Gastrocnemius medialis (tissue), 4 donors: Measurements from ENCODE around the gene SLC52A3. TPM values are rescaled to one million over a fixed set of nuclear protein-coding genes. Genes with fewer than 3 reads are reported as not detected.
"Not testable (repeated sequence)": the region's sequence is repeated elsewhere in the genome, so short reads cannot be mapped to it uniquely, and the experiment has no call there.

Experiments used
- ATAC-seq, 2 donors: fragments of 150-250 bp; one replicate each; pipeline ENCODE4 v1.9.1; 2016
- DNase-seq, 2 donors: peaks; one replicate each; pipeline ENCODE4 v3.0.0-alpha.2; 2019
- H3K27ac ChIP-seq, 4 donors: fragments of 200-600 bp; sonication (generic); 1 replicate in 1 of 4; 2 replicates in 3 of 4; pipeline ENCODE4 v1.5.1; 2016 to 2018; ENCODE audit warnings: mild to moderate bottlenecking in 2 of 4, moderate library complexity in 1 of 4
- H3K27me3 ChIP-seq, 3 donors: fragments of 200-600 bp; sonication (generic) in 2 of 3; 1 replicate in 1 of 3; 2 replicates in 2 of 3; pipeline versions ENCODE4 v1.5.1 to v1.6.0; 2016 to 2019; ENCODE audit warnings: mild to moderate bottlenecking in 1 of 3, moderate library complexity in 1 of 3
- H3K36me3 ChIP-seq, 2 donors: fragments of 200-600 bp; sonication (generic) in 1 of 2; one replicate each; pipeline ENCODE4 v1.5.1; 2017 to 2018
- H3K4me1 ChIP-seq, 2 donors: fragments of 200-600 bp; sonication (generic) in 1 of 2; one replicate each; pipeline ENCODE4 v1.5.1; 2016 to 2017; ENCODE audit warnings: mild to moderate bottlenecking in 2 of 2
- H3K4me3 ChIP-seq, 4 donors: fragments of 200-600 bp; sonication (generic) in 3 of 4; 1 replicate in 1 of 4; 2 replicates in 3 of 4; pipeline ENCODE4 v1.5.1; 2016 to 2019; ENCODE audit warnings: mild to moderate bottlenecking in 2 of 4
- H3K9me3 ChIP-seq, 3 donors: fragments of 200-600 bp; sonication (generic) in 2 of 3; 1 replicate in 1 of 3; 2 replicates in 2 of 3; pipeline ENCODE4 v1.5.1; 2016 to 2019
- CTCF ChIP-seq, 5 experiments: fragments of 450-650 bp in 3 of 5; fragments of 200-600 bp in 2 of 5; sonication (generic) in 2 of 5; IDR thresholded peaks in 4 of 5; conservative IDR thresholded peaks in 1 of 5; 1 replicate in 4 of 5; 2 replicates in 1 of 5; pipeline ENCODE4 v1.5.1; 2016 to 2019; ENCODE audit warnings: antibody characterized with exemption in 5 of 5, mild to moderate bottlenecking in 3 of 5, moderate library complexity in 3 of 5
- POLR2A ChIP-seq, 2 donors: fragments of 450-650 bp; IDR thresholded peaks; one replicate each; pipeline ENCODE4 v1.6.1; 2017; ENCODE audit warnings: antibody characterized with exemption in 2 of 2, mild to moderate bottlenecking in 2 of 2, moderate library complexity in 2 of 2
- in situ Hi-C, 4 donors: fragments of 200-750 bp; cut with MboI; loops; one replicate each; pipeline versions ENCODE4 v1.15.0 to v1.8.0; 2017; ENCODE audit warnings: low sequenced_read_pairs in 4 of 4
- intact Hi-C: fragments of 100-400 bp; cut with DNase I; formaldehyde crosslinking; loops from one replicate; pipeline ENCODE4 v1.15.1; 2023; ENCODE audit warnings: low total_unique reads
- total RNA-seq, 4 donors: library from RNA; depleted of rRNA; stranded (reverse); fragments of >200 nt; gene quantifications; one replicate each; pipeline versions ENCODE4 v1.1.0 to v1.2.3, GENCODE V29; 2016

The SLC52A3 gene
- 1 to 10 TPM in 2 of 4 donors, under 1 TPM in 2; 0.15 to 1.4 (median 0.79) TPM for total RNA-seq

GRCh38 chr20:768426-768978, at the start of gene SLC52A3:
Gene SLC52A3 (minus strand): TSS chr20:768500. CDS start chr20:765774, 2,726 bp downstream.
- in situ Hi-C loops = no loop called here
- H3K4me3 ChIP-seq = peak within 1 kb of the TSS in 3 of 4 donors; percentile 11 to 28 (median 19)

DNA sequence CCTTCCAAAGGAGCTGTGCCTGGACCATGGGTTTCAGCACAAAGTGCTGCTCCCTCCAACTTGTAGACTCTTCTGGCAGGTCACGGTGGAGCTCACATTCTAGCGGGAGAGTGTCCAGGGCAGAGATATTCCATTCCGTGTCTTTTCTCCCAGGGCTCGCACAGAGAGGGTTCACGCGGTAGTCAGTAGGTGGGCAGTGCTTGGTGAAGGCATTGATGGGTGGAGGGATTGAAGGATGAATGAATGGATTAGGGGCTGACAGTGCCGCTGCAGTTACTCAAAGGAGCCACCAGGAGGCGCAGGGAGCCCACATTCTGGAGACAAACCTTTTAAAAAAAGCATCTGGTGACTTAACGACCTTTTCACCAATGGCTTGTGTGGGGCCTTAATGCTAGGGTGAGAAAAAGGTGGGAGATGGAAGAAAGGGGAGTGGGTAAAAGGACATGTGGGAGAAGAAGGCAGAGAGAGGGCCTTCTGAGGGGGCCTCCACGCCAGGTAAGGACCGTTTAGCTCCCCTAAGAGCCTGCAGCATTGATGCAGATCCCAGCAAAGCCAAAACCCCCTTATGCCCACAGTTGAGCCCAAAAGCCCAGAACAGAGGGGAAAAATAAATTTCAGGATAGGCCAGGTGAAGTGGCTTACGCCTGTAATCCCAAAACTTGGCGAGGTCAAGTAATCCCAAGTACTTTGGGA, 47.8 kb upstream of the SLC52A3 start:
- no peak overlapping the region for H3K27ac ChIP-seq
- peaks cover 6% of the 10 kb centered on the region in 2 donors for H3K4me1 ChIP-seq
- no peak overlapping the region for H3K4me3 ChIP-seq
- intact Hi-C loops (loop anchor here (1.0 to 2.0 kb wide), 2 partner anchors 140 to 397 kb away; no protein-coding TSS in a partner anchor), in situ Hi-C loops (loop anchor here (5.0 to 25.0 kb wide), 5 partner anchors 141 to 399 kb away; partner anchors contain the start of genes C20orf202 (in 2 of the 4) and PSMF1 (in 1 of the 4))
- H3K36me3 ChIP-seq = no peaks in the 10 kb centered on the region
- DNase-seq (peak; percentile 27 to 34), ATAC-seq (peak; percentile 30 to 56)
- no peaks in the 10 kb centered on the region for H3K9me3 ChIP-seq
- no peaks in the 10 kb centered on the region for H3K27me3 ChIP-seq
- TF ChIP-seq CTCF (IDR thresholded peaks at IDR 0.05 in 4 of 5, conservative IDR thresholded peaks at IDR 0.05 in 1 of 5) = peak; percentile 95 to 98 (median 97)
- no peak for TF ChIP-seq POLR2A (IDR thresholded peaks at IDR 0.05)

More at GRCh38 chr20:768426-768978, at the start of gene SLC52A3:
- Histone ChIP-seq H3K4me1 (no peaks in the 10 kb centered on the region), H3K9me3 (no peaks in the 10 kb centered on the region), H3K27me3 (no peaks in the 10 kb centered on the region), H3K36me3 (no peaks in the 10 kb centered on the region), H3K27ac (peak within 1 kb of the TSS in 3 of 4 donors; percentile 31 to 52 (median 48))
- DNase-seq = no peak
- ATAC-seq = peak in 1 of 2 donors; percentile 39
- TF ChIP-seq POLR2A (IDR thresholded peaks at IDR 0.05) = no peak
- peak in 1 of 5 experiments; percentile 21 for TF ChIP-seq CTCF (IDR thresholded peaks at IDR 0.05 in 4 of 5, conservative IDR thresholded peaks at IDR 0.05 in 1 of 5)
- intact Hi-C loops = no loop called here

GRCh38 chr20:815226-815625, 46.9 kb upstream of the SLC52A3 start:
- TF ChIP-seq POLR2A (IDR thresholded peaks at IDR 0.05) = no peak
- TF ChIP-seq CTCF (IDR thresholded peaks at IDR 0.05 in 4 of 5, conservative IDR thresholded peaks at IDR 0.05 in 1 of 5) = no peak
- Histone ChIP-seq H3K4me1 (no peaks in the 10 kb centered on the region), H3K4me3 (no peak overlapping the region), H3K9me3 (no peaks in the 10 kb centered on the region), H3K27ac (no peak overlapping the region), H3K27me3 (peaks cover 0 to 3% (median 0%) of the 10 kb centered on the region in 3 donors), H3K36me3 (no peaks in the 10 kb centered on the region)
- no peak for DNase-seq
- no peak for ATAC-seq
- in situ Hi-C loops = loop anchor here (5.0 to 25.0 kb wide), 5 partner anchors 142 to 400 kb away; partner anchors contain the start of genes C20orf202 (in 2 of the 4) and PSMF1 (in 1 of the 4)
- intact Hi-C loops = no loop called here

DNA sequence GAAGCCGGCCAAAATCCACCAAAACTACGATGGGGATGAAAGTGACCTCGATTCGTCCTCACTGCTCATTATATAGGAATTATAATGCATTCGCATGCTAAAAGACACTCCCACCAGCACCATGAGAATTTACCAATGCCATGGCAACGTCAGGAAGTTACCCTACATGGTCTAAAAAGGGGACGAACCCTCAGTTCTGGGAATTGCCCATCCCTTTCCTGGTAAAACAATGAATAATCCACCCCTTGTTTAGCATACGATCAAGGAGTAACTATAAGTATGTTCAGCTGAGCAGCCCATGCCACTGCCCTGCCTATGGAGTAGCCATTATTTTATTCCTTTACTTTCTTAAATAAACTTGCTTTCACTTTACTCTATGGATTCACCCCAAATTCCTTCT, 45.1 kb upstream of the SLC52A3 start:
- intact Hi-C loops (no loop called here), in situ Hi-C loops (loop anchor here (5.0 to 25.0 kb wide), 5 partner anchors 139 to 401 kb away; partner anchors contain the start of genes C20orf202 (in 2 of the 4) and PSMF1 (in 1 of the 4))
- H3K4me1 ChIP-seq = no peaks in the 10 kb centered on the region
- no peaks in the 10 kb centered on the region for H3K9me3 ChIP-seq
- ATAC-seq (no peak), DNase-seq (no peak)
- peaks cover 0 to 3% (median 0%) of the 10 kb centered on the region in 3 donors for H3K27me3 ChIP-seq
- no peak for TF ChIP-seq POLR2A (IDR thresholded peaks at IDR 0.05)
- no peak overlapping the region for H3K4me3 ChIP-seq
- H3K27ac ChIP-seq = no peak overlapping the region
- no peaks in the 10 kb centered on the region for H3K36me3 ChIP-seq

GRCh38 chr20:812435-812814, 44.1 kb upstream of the SLC52A3 start:
- in situ Hi-C loops = loop anchor here (5.0 to 25.0 kb wide), 5 partner anchors 140 to 402 kb away; partner anchors contain the start of genes C20orf202 (in 2 of the 4) and PSMF1 (in 1 of the 4)
- H3K4me1 ChIP-seq, H3K36me3 ChIP-seq, H3K27ac ChIP-seq, H3K4me3 ChIP-seq, H3K9me3 ChIP-seq, H3K27me3 ChIP-seq, DNase-seq, ATAC-seq, intact Hi-C loops: not testable (repeated sequence)

- H3K27me3 ChIP-seq, H3K4me3 ChIP-seq, H3K4me1 ChIP-seq, H3K36me3 ChIP-seq, DNase-seq, H3K9me3 ChIP-seq, H3K27ac ChIP-seq, intact Hi-C loops, ATAC-seq: not testable (repeated sequence)
- in situ Hi-C loops = loop anchor here (5.0 to 25.0 kb wide), 5 partner anchors 140 to 403 kb away; partner anchors contain the start of genes C20orf202 (in 2 of the 4) and PSMF1 (in 1 of the 4)
Measured at GRCh38 chr20:811776-812434, 43.6 kb upstream of the SLC52A3 start.
